Left forelimb (tissue), 1 donor: ENCODE results near the gene PHEX.
A peak's percentile ranks its signal among the peaks of the same experiment; 100 is the strongest.

ENCODE experiments used
- DNase-seq: peaks from one replicate; pipeline ENCODE4 v3.0.0-alpha.2; 2018; ENCODE audit warnings: low spot score

The PHEX gene

DNA sequence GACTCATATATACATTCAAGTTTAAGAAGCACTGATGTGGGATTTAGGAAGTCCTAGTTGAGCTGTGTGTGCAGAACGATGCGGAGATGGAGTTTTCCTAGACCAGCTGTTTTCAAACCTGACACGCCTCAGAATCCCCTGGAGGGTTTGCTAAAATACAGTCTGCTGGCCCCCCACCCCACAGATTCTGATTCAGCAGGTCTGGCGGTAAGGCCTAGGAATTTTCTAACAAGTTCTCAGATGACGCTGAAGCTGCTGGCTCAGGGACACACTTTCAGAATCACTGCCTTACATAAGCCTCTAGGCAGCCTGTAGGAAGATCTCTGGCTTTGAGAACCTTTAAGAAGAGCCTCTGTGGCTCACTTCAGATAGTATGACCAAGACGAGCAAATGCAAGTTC lies 73.1 kb downstream of the PHEX start:
- peak; percentile 67 for DNase-seq

DNA sequence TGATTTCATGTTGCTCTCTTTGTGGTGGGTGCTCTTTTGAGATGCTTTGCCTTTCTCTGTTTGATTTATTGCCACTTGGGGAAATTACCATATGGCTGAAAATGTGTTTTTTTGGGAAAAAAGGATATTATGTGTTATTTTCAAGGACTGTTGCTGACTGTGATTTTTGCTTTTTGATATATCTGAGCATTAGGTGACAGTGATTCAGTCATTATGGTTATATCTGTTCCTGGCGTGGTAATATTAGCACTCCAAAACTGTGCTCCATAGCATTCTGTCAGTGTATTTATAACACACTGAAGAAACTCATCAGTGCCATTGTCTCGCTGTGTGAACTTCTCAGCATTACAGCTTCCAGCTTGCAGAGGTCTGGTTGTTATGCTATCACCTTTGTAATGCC lies 73.8 kb downstream of the PHEX start:
- no peak for DNase-seq

DNA sequence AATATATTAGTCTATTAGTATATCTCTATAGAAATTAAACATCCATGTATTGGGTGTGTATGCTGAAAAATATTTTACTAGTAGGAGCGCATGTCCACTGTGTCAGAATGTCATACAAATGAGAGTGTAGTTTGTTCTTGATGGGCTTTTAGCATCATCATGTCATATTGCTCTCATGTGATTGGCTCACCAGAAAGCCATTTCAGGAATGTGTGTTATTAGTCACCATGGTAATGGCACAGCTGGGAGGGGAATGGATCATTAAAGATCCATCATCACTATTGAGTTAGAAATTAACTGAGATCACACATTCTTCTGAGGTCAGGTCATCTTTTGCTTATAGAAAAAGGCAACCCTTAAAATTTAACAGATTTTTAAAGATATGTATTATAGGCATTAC lies 77.3 kb downstream of the PHEX start:
- no peak for DNase-seq

DNA sequence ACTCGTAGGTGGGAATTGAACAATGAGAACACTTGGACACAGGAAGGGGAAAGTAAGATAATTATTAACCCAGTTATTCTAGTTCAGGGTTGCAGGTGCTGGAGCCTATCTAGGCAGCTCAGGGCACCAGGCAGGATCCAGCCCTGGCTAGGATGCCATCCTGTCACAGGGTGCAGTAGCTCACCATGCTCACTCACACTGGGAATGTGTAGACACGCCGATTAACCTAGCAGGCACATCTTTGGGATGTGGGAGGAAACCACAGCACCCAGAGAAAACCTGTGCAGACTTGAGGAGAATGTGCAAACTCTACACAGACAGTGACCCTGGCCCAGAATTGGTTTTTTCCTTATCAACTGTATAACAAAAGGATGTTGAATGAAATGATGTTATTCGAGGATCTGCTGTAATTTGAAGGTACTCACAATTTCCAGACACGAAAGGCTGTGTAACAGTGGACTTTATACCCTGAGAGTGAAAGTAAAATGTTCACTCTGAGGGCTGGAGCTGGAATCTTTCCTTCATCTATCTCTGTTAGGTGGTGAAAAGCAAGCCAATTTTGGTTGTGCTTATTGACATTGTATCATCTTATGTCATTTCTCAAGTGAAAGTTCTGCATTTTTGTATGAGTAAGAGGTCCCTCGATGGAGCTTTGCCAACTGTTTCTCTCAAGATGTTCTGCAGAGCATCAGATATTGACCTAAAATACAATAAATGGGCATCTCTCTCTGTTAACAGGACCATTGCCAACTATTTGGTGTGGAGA lies 78.8 kb downstream of the PHEX start:
- no peak for DNase-seq

DNA sequence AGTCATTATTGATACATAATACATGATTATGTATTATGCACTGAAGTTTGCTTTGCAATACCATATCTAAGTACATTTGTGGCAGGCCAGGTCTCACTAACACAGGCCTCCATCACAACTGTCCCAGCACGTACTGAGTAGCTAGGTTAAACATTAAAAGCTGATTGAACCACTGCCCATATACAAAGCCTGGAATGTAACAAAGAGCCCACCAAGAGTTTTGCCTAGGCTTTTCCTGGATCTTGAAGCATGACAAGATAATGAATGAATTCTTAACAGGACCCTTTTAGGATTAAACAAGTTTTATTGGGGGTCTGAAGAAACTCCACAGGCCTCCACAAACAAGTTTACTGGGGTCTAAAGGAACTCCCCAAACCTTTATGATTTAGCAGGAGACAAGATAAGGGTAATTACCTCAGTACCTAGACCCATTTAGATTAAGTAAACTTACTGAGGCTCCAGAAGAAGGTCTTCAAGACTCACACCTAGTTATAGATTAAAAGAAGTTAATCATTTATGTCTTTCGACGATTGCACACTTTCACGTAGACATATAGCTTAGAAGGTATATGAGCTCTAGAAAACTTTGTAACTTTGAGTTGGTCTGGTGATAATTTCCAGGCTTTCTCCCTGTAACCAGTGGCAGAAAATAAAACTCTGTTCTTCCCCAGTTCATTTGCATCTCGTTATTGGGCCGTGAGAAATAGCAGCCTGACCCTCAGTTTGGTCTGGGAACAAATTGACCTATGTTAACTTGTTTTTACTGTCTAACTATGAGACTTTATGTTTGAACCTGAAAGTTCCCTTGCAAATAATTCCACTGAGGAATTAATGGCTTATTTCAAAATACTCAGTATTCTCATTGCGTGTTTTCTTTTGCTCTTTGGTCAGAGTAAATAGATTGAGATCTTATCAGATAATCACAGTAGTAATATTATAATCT lies 84.8 kb downstream of the PHEX start:
- DNase-seq, result no peak

DNA sequence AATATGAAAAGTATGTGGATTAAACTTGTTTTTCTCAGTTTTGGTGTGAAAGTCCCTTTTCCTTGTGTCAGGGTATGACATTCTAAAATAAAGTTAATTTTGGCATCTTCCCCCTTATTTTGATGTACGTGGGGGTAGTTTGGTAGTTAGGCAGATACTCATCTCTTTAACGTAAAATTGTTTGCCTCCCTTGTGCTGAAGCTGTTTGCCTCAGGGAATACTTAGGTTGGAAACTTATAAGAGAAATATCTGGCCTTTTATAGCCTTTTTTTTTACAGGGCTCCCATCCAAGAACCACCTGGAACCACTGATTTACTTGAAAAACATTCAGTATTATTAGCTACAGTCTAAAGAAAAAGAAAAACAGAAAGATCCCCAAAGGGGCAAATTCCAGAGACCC lies 85.5 kb downstream of the PHEX start:
- no peak for DNase-seq

DNA sequence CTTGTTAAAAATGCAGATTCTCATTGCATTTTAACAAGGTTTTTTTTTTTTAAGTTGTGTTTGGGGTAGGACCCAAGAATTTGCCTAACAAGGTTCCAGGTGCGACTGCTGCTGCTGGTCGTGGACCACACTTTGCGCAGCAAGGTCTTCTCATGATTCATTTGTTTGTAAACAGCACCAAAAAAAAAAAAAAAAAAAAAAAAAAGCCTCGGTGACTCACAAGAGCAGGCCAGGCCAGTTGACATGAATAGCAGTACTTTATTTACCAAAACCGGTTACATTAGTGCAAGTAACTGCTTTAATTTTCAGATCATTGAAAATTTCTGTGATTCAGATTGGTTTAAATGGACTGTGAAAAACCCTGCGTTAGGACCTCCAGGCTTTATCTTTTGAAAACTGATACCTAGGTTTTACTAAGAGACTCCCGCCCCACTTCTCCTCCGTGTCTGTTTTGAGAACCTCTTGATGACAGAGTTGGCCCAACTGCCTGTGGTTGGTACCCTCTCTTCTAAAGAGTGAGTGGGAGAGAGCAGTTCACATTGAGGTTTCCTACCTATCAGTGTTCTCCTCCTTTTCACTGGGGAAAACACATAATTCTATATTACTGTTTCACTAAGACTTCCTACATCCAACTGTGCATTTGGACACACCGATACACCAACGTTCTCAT lies 86.2 kb downstream of the PHEX start:
- DNase-seq, result no peak

DNA sequence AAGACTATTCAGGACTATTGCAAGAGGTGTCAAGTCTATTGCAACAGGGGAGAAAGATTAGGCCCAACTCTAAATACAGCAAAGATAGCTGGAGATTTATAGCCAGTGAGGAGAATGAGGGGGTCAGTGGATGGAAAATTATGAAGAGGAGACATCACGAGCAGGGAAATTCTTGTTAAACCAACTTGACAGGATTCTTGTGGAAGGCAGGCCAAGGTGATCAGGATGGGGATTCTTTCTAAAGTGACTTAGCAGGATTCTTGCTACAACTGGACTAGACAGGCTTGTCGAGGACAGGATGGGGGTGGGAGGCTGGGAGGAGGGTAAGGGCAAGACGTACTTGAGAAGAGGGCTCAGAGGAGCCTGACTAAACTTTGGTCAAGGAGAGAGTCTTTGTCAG lies 89.0 kb downstream of the PHEX start:
- no peak for DNase-seq

DNA sequence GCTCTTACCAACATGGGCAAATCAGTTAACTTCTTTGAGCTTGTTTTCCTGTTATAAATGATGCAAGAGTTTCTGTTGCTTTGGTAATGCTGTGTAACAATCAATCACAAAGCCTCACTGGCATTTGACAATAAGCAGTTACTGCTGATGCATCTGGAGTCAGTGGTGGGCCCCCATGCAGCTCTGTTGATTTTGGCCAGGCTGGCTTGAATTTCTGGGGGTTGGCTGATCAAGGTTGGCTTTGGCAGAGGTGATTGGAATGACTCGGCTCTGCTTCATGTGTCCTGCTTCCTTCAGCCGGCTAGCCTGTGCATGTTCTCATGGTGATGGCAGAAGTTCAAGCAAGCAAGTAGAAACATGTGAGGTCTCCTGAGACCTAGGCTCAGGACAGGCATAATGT lies 90.4 kb downstream of the PHEX start:
- no peak for DNase-seq

DNA sequence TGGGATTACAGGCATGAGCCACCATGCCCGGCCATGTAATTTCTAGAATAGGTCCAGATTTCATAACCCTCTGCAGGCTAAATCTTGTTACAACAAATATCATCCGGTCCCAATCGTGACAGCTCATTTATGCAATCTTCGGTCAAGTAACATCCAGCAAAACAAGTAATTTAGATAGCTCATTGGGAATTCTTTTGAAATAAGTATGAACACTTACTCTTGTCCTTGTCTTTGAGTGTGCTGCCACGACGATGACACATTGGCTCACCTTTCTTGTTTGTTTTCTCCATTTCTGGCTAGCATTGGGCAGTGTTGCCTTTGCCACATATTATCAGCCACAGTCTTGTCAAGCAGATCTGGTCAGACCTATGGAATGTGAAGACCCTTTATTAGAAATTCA lies 92.0 kb downstream of the PHEX start:
- DNase-seq, result no peak

DNA sequence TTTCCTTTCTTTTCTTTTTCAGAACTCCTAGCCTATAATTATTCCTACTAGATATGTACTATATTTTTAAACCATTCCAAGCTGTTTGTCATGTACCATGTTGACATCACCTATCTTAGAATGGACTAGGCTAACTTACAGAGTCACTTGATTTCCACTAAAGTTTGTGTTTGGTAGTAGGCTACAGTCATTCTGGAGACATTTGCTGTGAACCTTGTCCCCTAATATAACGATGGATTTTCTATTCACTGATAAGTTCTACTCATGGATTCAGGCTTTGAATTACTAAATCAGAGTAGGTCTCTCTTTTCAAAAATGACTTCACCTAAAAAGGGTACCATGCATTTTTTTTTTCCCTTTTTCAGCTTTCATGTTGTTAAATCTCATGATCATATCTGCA lies 93.4 kb downstream of the PHEX start:
- no peak for DNase-seq

DNA sequence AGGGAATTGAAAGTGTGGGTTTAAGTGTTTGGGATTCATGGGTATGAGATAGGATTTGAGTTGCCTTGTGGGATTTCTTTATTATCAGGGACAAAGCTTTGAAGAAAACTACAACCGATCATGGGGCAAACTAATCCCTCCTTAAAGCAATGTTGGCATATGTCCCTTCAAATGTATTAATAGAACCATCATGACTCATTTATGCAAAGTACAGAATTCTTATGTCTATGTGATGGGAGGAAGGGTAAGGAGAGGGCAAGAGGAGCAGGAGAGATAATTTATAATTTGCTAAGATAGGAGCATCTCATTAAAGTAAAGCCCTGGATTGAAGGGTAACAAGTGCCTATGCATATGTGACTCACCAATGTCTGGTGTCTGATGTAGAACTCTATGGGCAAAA lies 94.2 kb downstream of the PHEX start:
- no peak for DNase-seq

DNA sequence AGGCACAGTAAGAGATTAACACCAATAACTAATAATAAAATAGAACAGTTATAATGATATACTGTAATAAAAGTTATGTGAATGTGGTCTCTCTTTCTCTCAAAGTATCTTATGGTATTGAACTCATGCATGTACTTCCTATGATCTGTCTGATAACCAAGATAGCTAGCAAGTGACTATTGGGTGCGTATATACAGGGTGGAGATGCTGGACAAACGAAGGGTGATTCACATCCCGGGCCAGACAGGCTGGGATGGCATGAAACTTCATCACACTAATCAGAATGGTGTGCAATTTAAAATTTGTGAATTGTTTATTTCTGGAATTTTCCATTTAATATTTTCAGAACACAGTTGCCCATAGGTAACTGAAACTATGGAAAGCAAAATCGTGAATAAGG lies 96.8 kb downstream of the PHEX start:
- DNase-seq, result no peak

DNA sequence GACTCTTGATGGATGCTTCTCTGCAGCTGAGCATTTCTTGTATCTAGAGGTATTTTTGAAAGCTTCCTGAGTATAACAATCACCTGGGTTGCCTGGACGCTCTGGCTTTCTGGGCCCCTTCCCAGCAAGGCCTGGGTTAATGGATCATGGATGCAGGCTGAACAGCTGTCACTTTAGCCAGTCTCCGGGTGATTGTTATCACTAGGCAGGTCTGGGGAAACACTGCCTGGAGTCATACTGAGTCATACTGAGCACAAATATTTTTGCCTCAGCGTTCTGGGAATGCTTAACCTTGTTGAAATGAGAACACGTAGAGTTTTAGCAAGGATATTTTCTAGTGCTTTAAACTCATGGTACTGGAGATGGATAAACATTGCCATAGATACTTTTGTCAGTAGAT lies 102.6 kb downstream of the PHEX start:
- no peak for DNase-seq

DNA sequence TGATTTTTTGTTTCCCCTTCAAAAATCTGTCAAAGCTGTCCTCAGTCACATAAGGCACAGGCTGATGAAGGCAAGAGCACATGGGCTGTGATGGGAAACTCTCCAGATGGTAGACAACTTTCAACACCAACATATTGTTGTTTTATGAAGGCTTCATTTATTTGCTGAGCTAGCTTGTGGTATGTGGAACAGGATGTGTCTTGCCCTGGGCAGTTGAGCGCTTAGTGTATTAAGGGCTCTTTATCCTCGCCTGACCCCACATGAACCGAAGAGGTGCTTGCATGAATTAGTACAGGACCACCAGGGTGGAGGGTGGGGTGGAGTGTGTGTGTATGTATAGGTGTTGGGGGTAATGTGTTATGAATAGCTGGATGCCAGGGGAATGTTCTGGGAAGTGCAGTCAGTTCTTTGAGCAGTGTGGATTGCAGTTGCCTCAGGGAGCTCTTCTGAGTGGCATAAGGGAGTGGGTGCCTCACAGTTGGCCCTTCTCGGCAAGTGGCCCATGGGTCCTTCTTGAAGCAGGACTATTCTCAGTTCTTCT lies 103.1 kb downstream of the PHEX start:
- no peak for DNase-seq

DNA sequence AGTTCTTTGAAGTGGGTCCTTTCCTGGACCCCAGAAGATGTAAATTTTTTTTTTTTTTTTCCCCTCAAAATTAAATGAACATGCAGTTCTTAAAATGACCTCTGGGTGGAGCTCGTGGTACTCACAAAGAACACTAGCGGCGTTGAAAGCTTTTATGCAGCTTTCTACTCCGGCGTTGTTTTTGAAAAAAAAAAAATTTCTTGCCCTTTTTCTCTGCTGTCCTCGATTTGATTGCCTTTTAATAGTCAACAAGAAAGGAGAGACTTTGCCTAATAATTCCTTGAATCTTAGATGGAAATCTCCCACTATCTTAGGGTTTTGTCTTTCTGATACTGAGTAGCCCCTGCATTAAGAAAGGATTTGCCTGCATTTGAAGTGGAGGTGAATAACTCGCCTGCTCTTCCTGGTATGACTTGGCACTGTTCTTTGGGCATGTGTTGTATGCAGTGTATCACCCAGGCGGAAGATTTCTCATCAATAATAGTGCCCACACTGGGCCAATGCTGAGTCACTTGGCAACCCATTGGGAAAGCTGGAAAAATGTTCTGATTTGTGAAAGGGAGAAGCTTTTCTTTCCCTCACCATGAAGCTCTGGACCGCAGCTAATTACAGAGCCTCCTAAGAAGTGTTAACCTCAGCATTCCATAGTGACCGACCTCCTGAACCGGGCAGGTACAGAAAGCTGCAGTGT lies 104.0 kb downstream of the PHEX start:
- no peak for DNase-seq

DNA sequence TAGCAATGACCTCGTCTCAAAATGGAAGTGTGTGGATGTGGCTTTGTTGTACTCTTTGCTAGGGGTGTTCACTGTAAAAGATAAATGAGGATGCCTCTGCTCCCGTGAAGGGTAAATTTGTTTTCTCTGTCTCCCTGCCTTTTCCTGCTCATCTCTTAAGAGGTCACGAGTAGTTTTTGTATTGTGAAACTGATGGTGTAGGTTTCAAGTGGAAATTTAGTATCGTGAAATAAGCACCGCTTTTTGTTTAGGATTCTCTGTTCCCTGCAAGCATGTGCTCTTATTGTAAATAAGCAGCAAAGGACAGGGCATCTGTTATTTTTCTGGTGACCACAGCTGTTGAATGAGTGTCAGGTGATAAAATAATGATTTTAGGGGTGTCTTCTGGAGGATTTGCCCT lies 104.6 kb downstream of the PHEX start:
- no peak for DNase-seq

DNA sequence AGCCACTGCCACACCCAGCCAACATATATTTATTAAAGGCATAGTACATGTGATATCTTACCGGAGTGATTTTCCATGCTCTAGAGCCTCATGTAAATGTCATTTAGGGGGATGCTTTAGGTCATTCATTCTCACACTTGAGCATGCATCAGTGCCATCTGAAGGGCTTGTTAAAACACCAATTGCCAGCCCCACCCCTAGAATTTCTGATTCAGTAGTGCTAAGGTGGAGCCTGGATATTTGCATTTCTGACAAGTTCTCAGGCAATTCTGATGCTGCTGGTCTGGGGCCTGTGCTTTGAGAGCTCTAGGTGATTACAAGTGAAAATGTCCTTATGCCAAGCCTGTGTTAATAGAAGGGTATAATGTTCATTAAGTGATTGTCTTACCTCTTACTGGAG lies 107.7 kb downstream of the PHEX start:
- no peak for DNase-seq

DNA sequence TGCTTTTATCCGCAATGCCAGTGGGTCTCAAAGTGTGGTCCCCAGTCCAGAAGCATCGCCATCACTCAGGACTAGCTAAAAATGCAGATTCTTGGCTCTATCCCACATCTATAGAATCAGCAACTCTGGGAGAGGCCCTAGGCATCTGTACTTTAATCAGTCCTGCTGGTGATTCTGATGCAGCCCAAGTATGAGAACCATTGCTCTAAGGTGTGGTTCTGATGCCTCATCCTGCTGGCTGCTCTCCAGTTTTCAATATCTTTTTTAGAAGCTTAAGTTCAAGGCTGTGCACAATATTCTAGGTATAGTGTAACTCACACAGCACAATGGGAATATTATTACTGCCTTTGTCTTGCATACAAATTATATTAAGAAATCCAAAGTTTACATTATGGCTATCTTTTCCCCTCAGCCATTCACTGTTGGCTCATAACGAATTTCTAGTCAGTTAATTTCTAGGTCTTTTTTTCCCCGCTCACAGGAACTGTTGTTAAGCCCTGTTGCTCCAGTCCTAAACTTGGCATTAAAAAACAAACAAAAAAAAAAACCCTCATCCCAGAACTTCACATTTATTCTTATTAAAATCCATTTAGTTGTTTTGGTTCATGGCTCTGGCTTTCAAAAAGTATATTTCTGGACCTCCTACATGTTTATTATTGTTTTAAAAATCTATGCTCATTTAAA lies 109.1 kb downstream of the PHEX start:
- no peak for DNase-seq

DNA sequence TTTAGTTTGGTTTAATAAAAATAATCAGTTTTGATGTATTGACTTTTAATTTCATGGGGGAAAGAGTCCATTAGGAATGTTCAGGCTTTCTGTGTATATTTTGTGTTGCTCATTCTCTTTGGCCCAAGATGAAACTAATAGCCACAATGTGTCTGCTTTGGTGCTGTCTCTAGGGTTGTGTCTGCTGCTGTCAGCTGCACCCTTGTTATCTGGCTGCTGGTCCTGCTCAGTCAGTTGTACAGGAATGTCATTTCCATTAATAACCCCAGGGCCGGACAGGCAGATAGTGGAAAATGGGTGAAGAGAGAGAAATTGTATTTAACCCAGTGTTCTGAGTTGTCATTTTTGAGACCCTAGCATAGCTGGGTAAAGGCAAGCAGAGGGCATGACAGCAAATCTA lies 115.1 kb downstream of the PHEX start:
- no peak for DNase-seq

DNA sequence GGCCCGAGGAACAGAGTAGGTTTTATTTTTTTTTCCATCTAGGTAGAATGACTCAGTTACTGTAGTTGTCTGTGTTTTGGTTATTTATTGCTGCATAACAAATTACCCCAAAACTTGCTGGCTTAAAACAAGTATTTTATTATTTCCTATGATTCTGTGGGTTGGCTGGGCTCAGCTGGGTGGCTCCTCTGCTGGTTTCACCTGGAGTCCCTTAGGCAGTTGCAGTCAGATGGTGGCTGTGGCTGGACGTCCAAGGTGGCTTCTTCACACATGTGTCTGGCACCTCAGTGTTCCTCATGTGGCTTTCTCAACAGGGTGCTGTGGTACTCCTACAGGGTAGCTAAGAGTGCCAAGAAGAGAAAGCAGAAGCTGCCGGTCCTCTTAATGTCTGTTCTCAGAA lies 115.8 kb downstream of the PHEX start:
- no peak for DNase-seq
